Effector memory CD4-positive, alpha-beta T cell (primary cell): ENCODE data around the gene DSEL.

Source experiments
- DNase-seq, 3 donors: peaks; one replicate each; pipeline ENCODE4 v3.0.0-alpha.2; 2020
- H3K27ac ChIP-seq: 2 replicates; pipeline ENCODE4 v1.7.0; 2013; ENCODE audit warnings: mild to moderate bottlenecking, low read length, moderate library complexity; ENCODE audit not compliant: insufficient read depth, poor library complexity, severe bottlenecking
- H3K27me3 ChIP-seq: replicated peaks from 2 replicates; pipeline ENCODE4 v1.7.0; 2013; ENCODE audit warnings: mild to moderate bottlenecking, low read length; ENCODE audit not compliant: insufficient read depth, control insufficient read depth, poor library complexity, severe bottlenecking
- H3K36me3 ChIP-seq: 2 replicates; pipeline ENCODE4 v1.7.0; 2013; ENCODE audit warnings: mild to moderate bottlenecking, low read length, moderate library complexity; ENCODE audit not compliant: control insufficient read depth, insufficient read depth
- H3K4me1 ChIP-seq: 2 replicates; pipeline ENCODE4 v1.7.0; 2013; ENCODE audit warnings: low read length, mild to moderate bottlenecking; ENCODE audit not compliant: control insufficient read depth, insufficient read depth, poor library complexity, severe bottlenecking
- H3K4me3 ChIP-seq: 2 replicates; pipeline ENCODE4 v1.7.0; 2013; ENCODE audit warnings: low read length, low read depth, mild to moderate bottlenecking; ENCODE audit not compliant: insufficient read depth, poor library complexity, severe bottlenecking
- H3K9me3 ChIP-seq: 2 replicates; pipeline ENCODE4 v1.7.0; 2013; ENCODE audit warnings: mild to moderate bottlenecking, low read length, moderate library complexity; ENCODE audit not compliant: control insufficient read depth

DSEL gene

DNA sequence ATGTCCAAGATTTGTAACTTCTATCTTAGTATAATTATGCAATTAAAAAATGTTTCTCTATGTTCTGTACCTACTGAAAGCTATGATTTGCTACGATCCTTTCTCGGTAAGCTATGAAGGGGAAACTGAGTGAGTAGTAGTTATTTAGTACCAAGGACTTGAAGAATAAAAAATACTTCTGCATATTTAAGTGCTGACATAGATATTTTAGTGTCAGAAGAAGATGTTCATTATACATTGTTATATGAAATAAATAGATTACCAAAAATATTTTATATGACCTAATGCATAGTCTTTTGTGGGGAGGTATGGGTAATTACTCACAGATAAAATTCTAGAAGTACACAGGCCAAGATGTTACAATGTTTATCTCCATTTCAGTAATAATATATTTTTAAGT is 39.0 kb downstream of the DSEL start:
- Histone ChIP-seq H3K4me1 (no peaks in the 10 kb centered on the region), H3K27me3 (no peaks in the 10 kb centered on the region), H3K9me3 (no peaks in the 10 kb centered on the region), H3K4me3 (no peak overlapping the region), H3K27ac (no peak overlapping the region), H3K36me3 (no peaks in the 10 kb centered on the region)
- DNase-seq, result no peak

DNA sequence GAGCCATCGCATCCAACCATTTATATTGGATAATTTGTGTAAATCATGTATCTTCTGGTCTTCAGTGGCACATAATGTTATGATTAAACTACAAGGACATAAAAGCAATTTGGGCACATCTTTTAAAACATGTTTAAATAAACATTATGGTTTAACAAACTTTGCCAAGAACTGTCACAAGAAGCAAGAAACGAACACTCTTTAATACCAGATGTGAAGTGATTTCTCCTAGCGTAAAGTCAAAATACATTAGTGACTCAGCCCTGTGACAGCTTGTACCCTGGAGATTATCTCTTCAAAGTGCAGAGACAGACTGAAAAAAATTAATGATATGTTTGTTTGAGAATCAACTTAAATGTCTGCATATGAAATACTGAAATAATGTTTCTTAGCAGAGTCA is 39.9 kb downstream of the DSEL start:
- Histone ChIP-seq H3K27ac (no peak overlapping the region), H3K36me3 (no peaks in the 10 kb centered on the region), H3K4me1 (no peaks in the 10 kb centered on the region), H3K9me3 (no peaks in the 10 kb centered on the region), H3K4me3 (no peak overlapping the region), H3K27me3 (no peaks in the 10 kb centered on the region)
- no peak for DNase-seq

DNA sequence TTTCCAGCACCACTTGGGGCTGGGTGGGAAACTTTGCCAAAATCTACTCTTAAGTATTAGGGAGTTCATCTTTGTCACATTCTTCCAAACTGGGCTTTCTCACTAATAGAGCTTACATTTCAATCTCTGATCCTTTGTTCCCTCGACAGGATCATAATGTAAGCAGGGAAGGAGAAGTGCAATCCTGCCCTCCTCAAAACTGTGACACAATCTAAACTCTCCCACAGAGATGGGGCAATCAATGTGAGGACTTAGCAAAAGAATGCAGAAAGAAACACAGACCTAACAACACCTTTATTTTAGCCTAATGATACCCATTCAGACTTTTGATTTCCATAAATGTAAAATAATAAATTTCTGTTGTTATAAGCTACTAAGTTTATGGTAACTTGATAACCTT is 40.8 kb downstream of the DSEL start:
- Histone ChIP-seq H3K27ac (no peak overlapping the region), H3K9me3 (no peaks in the 10 kb centered on the region), H3K36me3 (no peaks in the 10 kb centered on the region), H3K4me3 (no peak overlapping the region), H3K27me3 (no peaks in the 10 kb centered on the region), H3K4me1 (no peaks in the 10 kb centered on the region)
- no peak for DNase-seq

DNA sequence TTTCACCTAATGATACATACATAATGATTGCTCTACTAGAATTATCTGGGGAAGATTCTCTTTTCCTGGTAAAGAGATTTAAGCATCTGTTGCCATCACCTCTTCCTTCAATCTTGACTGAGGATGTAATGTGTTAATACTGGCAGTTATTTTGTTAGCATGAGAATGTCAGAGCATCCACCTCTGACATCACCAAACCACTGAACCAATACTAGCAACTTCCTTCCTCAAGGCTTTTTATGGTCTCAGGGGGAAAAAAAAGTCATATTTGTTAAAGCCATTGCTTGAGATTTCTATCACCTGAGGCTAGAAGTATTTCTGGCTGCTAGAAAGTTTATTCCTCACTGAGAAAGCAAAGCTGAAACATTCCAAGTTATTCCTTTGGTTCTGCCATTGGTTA is 48.5 kb downstream of the DSEL start:
- Histone ChIP-seq H3K4me1 (no peaks in the 10 kb centered on the region), H3K27me3 (no peaks in the 10 kb centered on the region), H3K4me3 (no peak overlapping the region), H3K27ac (no peak overlapping the region), H3K36me3 (no peaks in the 10 kb centered on the region), H3K9me3 (no peaks in the 10 kb centered on the region)
- DNase-seq, result no peak

DNA sequence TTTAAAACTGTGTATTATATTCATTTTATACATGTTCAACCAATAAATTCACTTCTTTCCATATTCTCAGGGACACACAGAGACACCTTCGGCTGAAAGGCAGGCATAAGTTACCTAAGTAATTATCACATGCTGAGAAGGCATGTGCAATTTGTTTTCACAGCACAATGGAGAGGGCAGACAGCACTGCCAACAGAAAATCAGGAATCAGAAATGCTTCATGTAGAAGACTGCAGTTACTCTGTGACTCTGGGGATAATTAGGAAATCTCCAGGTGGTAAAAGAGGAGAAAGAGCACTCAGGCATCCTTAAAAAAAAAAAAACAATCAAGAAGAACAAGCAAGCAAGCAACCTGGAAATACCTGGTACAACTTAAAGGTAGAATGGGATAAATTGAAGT is 49.3 kb downstream of the DSEL start:
- Histone ChIP-seq H3K27me3 (no peaks in the 10 kb centered on the region), H3K4me3 (no peak overlapping the region), H3K36me3 (no peaks in the 10 kb centered on the region), H3K27ac (no peak overlapping the region), H3K4me1 (no peaks in the 10 kb centered on the region), H3K9me3 (no peaks in the 10 kb centered on the region)
- DNase-seq, result no peak

DNA sequence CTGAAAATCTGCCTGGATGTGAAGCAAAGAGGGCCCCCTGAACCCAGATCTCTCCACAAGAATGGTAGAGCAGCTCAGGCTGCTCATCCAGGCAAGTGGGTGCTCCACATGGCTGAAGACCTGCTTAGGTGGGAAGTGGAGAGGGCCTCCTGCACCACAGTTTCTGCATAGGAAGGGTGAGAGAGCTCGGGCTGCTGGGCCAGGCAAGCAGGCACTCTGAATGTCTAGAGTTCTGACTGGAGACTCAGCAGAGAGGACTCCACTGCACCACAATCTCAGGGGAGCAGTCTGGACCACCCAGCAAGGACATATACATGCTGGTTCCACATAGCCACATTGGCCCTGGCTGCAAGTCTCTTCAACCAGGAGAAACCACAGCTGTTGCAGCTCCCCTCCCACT is 52.0 kb downstream of the DSEL start:
- Histone ChIP-seq H3K27me3 (no peaks in the 10 kb centered on the region), H3K36me3 (no peaks in the 10 kb centered on the region), H3K27ac (no peak overlapping the region), H3K4me3 (no peak overlapping the region), H3K9me3 (no peaks in the 10 kb centered on the region), H3K4me1 (no peaks in the 10 kb centered on the region)
- DNase-seq, result no peak

DNA sequence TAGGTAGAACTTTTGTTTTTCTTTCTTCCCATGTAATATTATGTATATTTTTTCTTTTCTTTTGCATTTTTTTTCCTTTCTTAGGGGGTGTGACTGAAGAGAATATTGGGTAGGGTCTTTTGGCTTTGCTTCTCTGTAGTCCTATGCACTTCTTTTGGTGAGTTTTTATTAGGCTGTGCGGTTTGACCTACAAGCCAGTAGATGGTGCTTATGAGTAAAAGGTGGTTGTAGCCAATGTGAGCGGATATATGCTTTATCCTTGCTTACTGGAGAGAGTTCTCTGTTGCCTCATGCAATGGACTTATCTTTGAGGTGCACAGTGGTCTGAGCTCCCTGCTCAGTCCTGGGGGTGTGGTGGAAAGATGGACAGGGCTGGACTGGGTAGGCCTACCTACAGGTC is 52.7 kb downstream of the DSEL start:
- H3K36me3 ChIP-seq, result no peaks in the 10 kb centered on the region
- no peaks in the 10 kb centered on the region for H3K4me1 ChIP-seq
- H3K4me3 ChIP-seq, result no peak overlapping the region
- H3K27me3 ChIP-seq, result no peaks in the 10 kb centered on the region
- no peaks in the 10 kb centered on the region for H3K9me3 ChIP-seq
- no peak for DNase-seq
- H3K27ac ChIP-seq, result no peak overlapping the region

DNA sequence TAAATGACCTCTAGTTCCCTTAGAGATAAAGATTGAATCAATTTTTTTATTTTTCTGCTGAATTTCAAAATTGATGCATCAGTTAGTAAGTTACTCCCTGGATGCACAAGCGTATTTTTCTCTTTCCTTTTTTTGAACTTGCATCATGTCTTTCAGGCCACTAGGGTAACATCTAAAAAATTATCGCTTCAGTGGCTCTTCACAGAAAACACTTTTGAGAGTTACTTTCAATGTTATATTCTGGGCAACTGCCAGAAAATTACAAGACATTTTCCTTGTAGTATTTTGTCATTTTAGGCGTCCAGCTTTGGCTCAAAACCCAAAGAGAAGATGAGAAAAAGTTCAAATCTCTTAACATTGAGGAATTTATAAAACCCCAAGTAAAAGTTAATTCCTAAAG is 59.8 kb downstream of the DSEL start:
- Histone ChIP-seq H3K4me1 (no peaks in the 10 kb centered on the region), H3K27me3 (no peaks in the 10 kb centered on the region), H3K27ac (no peak overlapping the region), H3K9me3 (no peaks in the 10 kb centered on the region), H3K36me3 (no peaks in the 10 kb centered on the region), H3K4me3 (no peak overlapping the region)
- no peak for DNase-seq
